WTC11 (cell line): Measurements from ENCODE around the gene COL13A1. TPM values are rescaled to one million over a fixed set of nuclear protein-coding genes. Genes with fewer than 3 reads are reported as not detected.

ENCODE experiments used
- ATAC-seq: fragments of 200-7000 bp; cut with Tn5 transposase; 2 replicates; pipeline ENCODE4 v1.10.0; 2021; ENCODE audit warnings: mild to moderate bottlenecking, moderate library complexity
- CTCF ChIA-PET: fragments of 300-600 bp; sonication (Branson Sonifier 250); formaldehyde crosslinking; loops from one replicate; lab custom pipeline; 2021; ENCODE audit warnings: antibody characterized with exemption; lab: Charles Lee
- POLR2A ChIA-PET: fragments of 350-600 bp; sonication (Branson Sonifier 250); formaldehyde crosslinking; loops from one replicate; lab custom pipeline; 2021; ENCODE audit warnings: antibody characterized with exemption; lab: Charles Lee
- DNase-seq: peaks from one replicate; pipeline ENCODE4 v3.0.0; 2021; ENCODE audit warnings: low spot score
- H3K27ac Mint-ChIP-seq: 2 replicates; pipeline ENCODE4 v1.8.0; 2021; ENCODE audit warnings: mixed read lengths
- H3K27me3 Mint-ChIP-seq: 2 replicates; pipeline ENCODE4 v1.8.0; 2021; ENCODE audit warnings: low read depth, mild to moderate bottlenecking, moderate library complexity, mixed read lengths
- H3K36me3 Mint-ChIP-seq: 2 replicates; pipeline ENCODE4 v1.8.0; 2021; ENCODE audit warnings: mixed read lengths
- H3K4me1 Mint-ChIP-seq: 2 replicates; pipeline ENCODE4 v1.8.0; 2022; ENCODE audit warnings: mixed read lengths
- H3K4me3 Mint-ChIP-seq: 2 replicates; pipeline ENCODE4 v1.8.0; 2021; ENCODE audit warnings: mild to moderate bottlenecking, moderate library complexity, mixed read lengths
- H3K9me3 Mint-ChIP-seq: 2 replicates; pipeline ENCODE4 v1.8.0; 2021; ENCODE audit warnings: mixed read lengths
- CREM ChIP-seq: sonication (generic); formaldehyde crosslinking; IDR thresholded peaks from 2 replicates; pipeline ENCODE4 v1.8.1; 2022; ENCODE audit warnings: mild to moderate bottlenecking, missing genetic modification reagents, moderate library complexity
- CTCF ChIP-seq: fragments of 200-600 bp; IDR thresholded peaks from 2 replicates; pipeline ENCODE4 v1.8.0; 2022; ENCODE audit warnings: antibody characterized with exemption
- E2F5 ChIP-seq: sonication (generic); formaldehyde crosslinking; IDR thresholded peaks from 2 replicates; pipeline ENCODE4 v1.8.1; 2022; ENCODE audit warnings: mild to moderate bottlenecking, moderate library complexity, missing genetic modification reagents
- ESRRA ChIP-seq: sonication (generic); formaldehyde crosslinking; IDR thresholded peaks from 2 replicates; pipeline ENCODE4 v1.8.1; 2022; ENCODE audit warnings: mild to moderate bottlenecking, missing genetic modification reagents, borderline replicate concordance
- FOXK1 ChIP-seq: sonication (generic); formaldehyde crosslinking; IDR thresholded peaks from 2 replicates; pipeline ENCODE4 v1.8.0; 2022; ENCODE audit warnings: mild to moderate bottlenecking, moderate library complexity, missing genetic modification reagents
- FOXP1 ChIP-seq: sonication (generic); formaldehyde crosslinking; IDR thresholded peaks from 2 replicates; pipeline ENCODE4 v1.8.0; 2022; ENCODE audit warnings: missing genetic modification reagents, mild to moderate bottlenecking, moderate library complexity, borderline replicate concordance
- FOXP4 ChIP-seq: sonication (generic); formaldehyde crosslinking; IDR thresholded peaks from 2 replicates; pipeline ENCODE4 v1.8.0; 2022; ENCODE audit warnings: mild to moderate bottlenecking, missing genetic modification reagents
- IRF2 ChIP-seq: sonication (generic); formaldehyde crosslinking; IDR thresholded peaks from 2 replicates; pipeline ENCODE4 v1.8.0; 2022; ENCODE audit warnings: low read depth, missing genetic modification reagents, borderline replicate concordance
- SMAD4 ChIP-seq: sonication (generic); formaldehyde crosslinking; IDR thresholded peaks from 2 replicates; pipeline ENCODE4 v1.8.0; 2022; ENCODE audit warnings: mild to moderate bottlenecking, missing genetic modification reagents
- TEAD4 ChIP-seq: sonication (generic); formaldehyde crosslinking; IDR thresholded peaks from 2 replicates; pipeline ENCODE4 v1.8.0; 2022; ENCODE audit warnings: mild to moderate bottlenecking, missing genetic modification reagents
- TP53 ChIP-seq: sonication (generic); formaldehyde crosslinking; IDR thresholded peaks from 2 replicates; pipeline ENCODE4 v1.8.1; 2023; ENCODE audit warnings: mild to moderate bottlenecking, missing genetic modification reagents
- USF1 ChIP-seq: sonication (generic); formaldehyde crosslinking; IDR thresholded peaks from 2 replicates; pipeline ENCODE4 v1.8.0; 2022; ENCODE audit warnings: mild to moderate bottlenecking, missing genetic modification reagents
- ZBTB21 ChIP-seq: sonication (generic); formaldehyde crosslinking; IDR thresholded peaks from 2 replicates; pipeline ENCODE4 v1.8.1; 2023; ENCODE audit warnings: mild to moderate bottlenecking, missing genetic modification reagents, borderline replicate concordance
- ZNF396 ChIP-seq: fragments of 250-450 bp; sonication (Bioruptor Pico); IDR thresholded peaks from 2 replicates; pipeline ENCODE4 v1.8.0; 2021; ENCODE audit warnings: mild to moderate bottlenecking, moderate library complexity, borderline replicate concordance
- ZNF423 ChIP-seq: fragments of 250-450 bp; sonication (Bioruptor Pico); IDR thresholded peaks from 2 replicates; pipeline ENCODE4 v2.1.2; 2022; ENCODE audit warnings: mild to moderate bottlenecking, moderate library complexity
- ZNF425 ChIP-seq: fragments of 250-450 bp; sonication (Bioruptor Pico); conservative IDR thresholded peaks from 2 replicates; pipeline ENCODE4 v1.9.0; 2021; ENCODE audit warnings: mild to moderate bottlenecking
- ZNF512 ChIP-seq: sonication (generic); formaldehyde crosslinking; IDR thresholded peaks from 2 replicates; pipeline ENCODE4 v1.8.1; 2022; ENCODE audit warnings: missing genetic modification reagents, borderline replicate concordance
- total RNA-seq: library from RNA; stranded (reverse); gene quantifications from 3 replicates; pipeline ENCODE4 v1.2.3, GENCODE V29; 2021

The COL13A1 gene
- total RNA-seq, 1 experiment from 2014 or later: 7.1 TPM

- Mint-ChIP-seq H3K9me3 (no peaks in the 10 kb centered on the region), H3K27me3 (peaks cover 6% of the 10 kb centered on the region), H3K4me1 (peaks cover 21% of the 10 kb centered on the region), H3K27ac (no peak overlapping the region), H3K4me3 (no peak overlapping the region), H3K36me3 (no peaks in the 10 kb centered on the region)
- TF ChIP-seq ZNF425 (CRISPR knock-in tag): no peak
- no peak for TF ChIP-seq CTCF
- no peak for TF ChIP-seq ZNF396 (CRISPR knock-in tag)
- no peak for TF ChIP-seq ZNF423 (CRISPR knock-in tag)
- no peak for TF ChIP-seq USF1 (CRISPR knock-in tag)
- no peak for TF ChIP-seq ESRRA (CRISPR knock-in tag)
- no peak for TF ChIP-seq ZNF512 (CRISPR knock-in tag)
- no peak for TF ChIP-seq FOXP4
- TF ChIP-seq IRF2: no peak
- TF ChIP-seq ZBTB21 (CRISPR knock-in tag): no peak
- no peak for TF ChIP-seq FOXK1 (CRISPR knock-in tag)
- TF ChIP-seq TEAD4: no peak
- TF ChIP-seq E2F5: no peak
- no peak for TF ChIP-seq SMAD4 (CRISPR knock-in tag)
- no peak for TF ChIP-seq FOXP1
- no peak for TF ChIP-seq TP53 (CRISPR knock-in tag)
- TF ChIP-seq CREM: no peak
- CTCF ChIA-PET: interaction anchor here (1.1 to 1.5 kb wide), 2 partner anchors 50 to 156 kb away, joined by 3 read pairs; no protein-coding TSS in a partner anchor
- POLR2A ChIA-PET: no interaction called here
- DNase-seq: no peak
- ATAC-seq: no peak
Observed at GRCh38 chr10:69951658-69952057, 150.0 kb downstream of the COL13A1 start.
